Adipose tissue (tissue), 3 donors: ENCODE results near the gene ENPEP. TPM values are rescaled to one million over a fixed set of nuclear protein-coding genes. Genes with fewer than 3 reads are reported as not detected.

Source experiments
- polyA plus RNA-seq, 3 donors: library from polyadenylated mRNA; stranded (reverse); fragments of 200-250 nt; gene quantifications; one replicate each; pipeline ENCODE4 v1.2.3, GENCODE V29; 2013
- donor health status: healthy with polysubstance abuse.
- donor health status: Bipolar disorder and iron deficiency.
- donor health status: healthy.

ENPEP gene
- polyA plus RNA-seq, 3 donors = 1.4 to 17.8 (median 5.1) TPM

Other genes starting within 250 kb of the ENPEP start
- under 1 TPM; 0.12 to 0.55 (median 0.22) TPM for gene PITX2, start 146.9 kb downstream of the ENPEP start, polyA plus RNA-seq